Heart right ventricle (tissue), 16 donors: ENCODE results near the gene MUC5AC. TPM values are rescaled to one million over a fixed set of nuclear protein-coding genes. Genes with fewer than 3 reads are reported as not detected.

Experiments
- ATAC-seq, 8 donors: fragments of 200-7000 bp; cut with Tn5 transposase; one replicate each; pipeline ENCODE4 v1.9.1; 2020; ENCODE audit warnings: mild to moderate bottlenecking in 8 of 8, moderate library complexity in 8 of 8, moderate number of reproducible peaks in 1 of 8
- DNase-seq, 2 donors: peaks; one replicate each; pipeline ENCODE4 v3.0.0-alpha.2; 2020
- H3K27ac ChIP-seq, 10 donors: fragments of 200-600 bp; sonication (generic) in 2 of 10; one replicate each; pipeline versions ENCODE4 v1.5.0 to v1.8.0; 2020 to 2022; ENCODE audit warnings: mild to moderate bottlenecking in 3 of 10
- H3K27me3 ChIP-seq, 7 donors: fragments of 200-600 bp; one replicate each; pipeline ENCODE4 v1.8.0; 2021 to 2022; ENCODE audit warnings: mild to moderate bottlenecking in 2 of 7
- H3K36me3 ChIP-seq, 9 donors: fragments of 200-600 bp; sonication (generic) in 1 of 9; one replicate each; pipeline versions ENCODE4 v1.5.0 to v1.8.0; 2020 to 2022; ENCODE audit warnings: mild to moderate bottlenecking in 2 of 9
- H3K4me1 ChIP-seq, 9 donors: fragments of 200-600 bp; sonication (generic) in 1 of 9; one replicate each; pipeline versions ENCODE4 v1.5.0 to v1.8.0; 2020 to 2022; ENCODE audit warnings: mild to moderate bottlenecking in 4 of 9
- H3K4me3 ChIP-seq, 10 donors: fragments of 200-600 bp; sonication (generic) in 2 of 10; one replicate each; pipeline versions ENCODE4 v1.5.0 to v1.8.0; 2020 to 2022; ENCODE audit warnings: mild to moderate bottlenecking in 7 of 10, moderate library complexity in 2 of 10
- H3K9me3 ChIP-seq, 11 donors: fragments of 200-600 bp in 10 of 11; sonication (generic) in 2 of 11; one replicate each; pipeline versions ENCODE4 v1.5.0 to v1.8.0; 2013 to 2022; ENCODE audit warnings: mild to moderate bottlenecking in 2 of 11, control low read depth in 1 of 11, moderate library complexity in 1 of 11
- WGBS, 2 donors: extraction: QIAGEN DNeasy Blood & Tissue Kit; methylation state at CpG; one replicate each; pipeline ENCODE4 v1.1.7; 2013; ENCODE audit warnings: inconsistent platforms in 1 of 2; 5-methylcytosine and 5-hydroxymethylcytosine counted together
- intact Hi-C, 10 donors: fragments of 100-400 bp; cut with DNase I; formaldehyde crosslinking; loops; one replicate each; pipeline versions ENCODE4 v1.11.1 to v1.14.2; 2022
- polyA plus RNA-seq, 2 donors: library from polyadenylated mRNA; stranded (reverse); fragments of 200-250 nt; gene quantifications; one replicate each; pipeline ENCODE4 v1.2.3, GENCODE V29; 2013
- total RNA-seq, 10 donors: library from RNA; stranded (reverse); fragmentation: NEBNext Ultra II Directional in 3 of 10; extraction: Animal tissue kit (Norgen Biotek cat#: 25700) in 3 of 10; gene quantifications; one replicate each; pipeline versions ENCODE4 v1.2.1 to v1.2.4, GENCODE V29; 2021 to 2023
- TF ChIP-seq, protein P1 (sequence below), 9 donors: fragments of 200-600 bp; sonication (generic) in 2 of 9; IDR thresholded peaks; one replicate each; pipeline versions ENCODE4 v1.5.0 to v1.8.0; 2021 to 2022; ENCODE audit warnings: antibody characterized with exemption in 9 of 9, mild to moderate bottlenecking in 5 of 9, moderate library complexity in 1 of 9
- donor health status: Arrhythmogenic right ventricular cardiomyopathy.
- donor health status: ischemic (EF 13 %, LVEDD 7.1; RV severe dilation, severe dysfunction).
- donor health status: healthy with polysubstance abuse.
- donor health status: DM: no; HTN: yes; CAD: no.
- donor health status: DM: no; HTN: no; CAD: no.
- donor health status: ischemic (EF 25% LVEDD 6.9; RV normal size, moderate dysfunction).
- donor health status: ischemic (EF 25% LVEDD 5.7; RV mildly dilated, moderate dysfunction).
- donor health status: healthy.
- donor health status: DM: yes; HTN: yes; CAD: no.
- donor health status: Ischemic cardiomyopathy.
- donor health status: ischemic (EF 35%, LVEDD 5.7; RV mildly dilated, moderate dysfunction).
- donor health status: nonischemic (EF 11% LVEDD 7.7; RV severe dilation, severe dysfunction).
- donor health status: DM: yes; HTN: yes; CAD: no.
- donor health status: PGD.
- donor health status: ischemic (EF 29% LVEDD 5.4; RV normal size, mild dysfunction).
- donor health status: nonischemic (EF 23%, LVEDD 6.1; RV moderate dilation, normal function).

Gene MUC5AC
- total and polyA plus RNA-seq, 12 donors, result not detected

DNA sequence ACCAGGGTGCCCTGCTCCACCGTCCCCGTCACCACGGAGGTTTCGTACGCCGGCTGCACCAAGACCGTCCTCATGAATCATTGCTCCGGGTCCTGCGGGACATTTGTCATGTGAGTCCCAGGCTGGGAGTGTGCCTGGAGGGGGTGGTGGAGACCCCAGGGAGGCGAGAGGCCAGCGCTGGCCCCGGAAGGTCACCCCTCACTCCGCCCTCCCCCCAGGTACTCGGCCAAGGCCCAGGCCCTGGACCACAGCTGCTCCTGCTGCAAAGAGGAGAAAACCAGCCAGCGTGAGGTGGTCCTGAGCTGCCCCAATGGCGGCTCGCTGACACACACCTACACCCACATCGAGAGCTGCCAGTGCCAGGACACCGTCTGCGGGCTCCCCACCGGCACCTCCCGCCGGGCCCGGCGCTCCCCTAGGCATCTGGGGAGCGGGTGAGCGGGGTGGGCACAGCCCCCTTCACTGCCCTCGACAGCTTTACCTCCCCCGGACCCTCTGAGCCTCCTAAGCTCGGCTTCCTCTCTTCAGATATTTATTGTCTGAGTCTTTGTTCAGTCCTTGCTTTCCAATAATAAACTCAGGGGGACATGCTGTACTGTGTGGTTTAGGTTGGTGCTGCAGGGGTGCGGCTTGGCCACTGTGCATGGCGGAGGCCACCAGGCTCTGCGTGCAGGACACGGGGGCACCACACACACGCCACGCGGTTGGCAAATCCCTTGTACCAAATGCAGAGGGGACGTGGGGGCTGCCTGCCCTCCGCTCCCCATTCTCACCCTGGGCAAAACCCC is 47.6 kb upstream of the MUC5AC start:
- TF ChIP-seq, protein P1, sequence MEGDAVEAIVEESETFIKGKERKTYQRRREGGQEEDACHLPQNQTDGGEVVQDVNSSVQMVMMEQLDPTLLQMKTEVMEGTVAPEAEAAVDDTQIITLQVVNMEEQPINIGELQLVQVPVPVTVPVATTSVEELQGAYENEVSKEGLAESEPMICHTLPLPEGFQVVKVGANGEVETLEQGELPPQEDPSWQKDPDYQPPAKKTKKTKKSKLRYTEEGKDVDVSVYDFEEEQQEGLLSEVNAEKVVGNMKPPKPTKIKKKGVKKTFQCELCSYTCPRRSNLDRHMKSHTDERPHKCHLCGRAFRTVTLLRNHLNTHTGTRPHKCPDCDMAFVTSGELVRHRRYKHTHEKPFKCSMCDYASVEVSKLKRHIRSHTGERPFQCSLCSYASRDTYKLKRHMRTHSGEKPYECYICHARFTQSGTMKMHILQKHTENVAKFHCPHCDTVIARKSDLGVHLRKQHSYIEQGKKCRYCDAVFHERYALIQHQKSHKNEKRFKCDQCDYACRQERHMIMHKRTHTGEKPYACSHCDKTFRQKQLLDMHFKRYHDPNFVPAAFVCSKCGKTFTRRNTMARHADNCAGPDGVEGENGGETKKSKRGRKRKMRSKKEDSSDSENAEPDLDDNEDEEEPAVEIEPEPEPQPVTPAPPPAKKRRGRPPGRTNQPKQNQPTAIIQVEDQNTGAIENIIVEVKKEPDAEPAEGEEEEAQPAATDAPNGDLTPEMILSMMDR (IDR thresholded peaks at IDR 0.05), result no peak
- DNase-seq (no peak), ATAC-seq (no peak)
- H3K27ac ChIP-seq, result no peak overlapping the region
- 87 to 88% methylated on average over 38 to 39 of the region's 39 CpGs for WGBS, 2 donors
- no peaks in the 10 kb centered on the region for H3K36me3 ChIP-seq
- H3K27me3 ChIP-seq, result peaks cover 0 to 23% (median 0%) of the 10 kb centered on the region in 7 donors
- no peaks in the 10 kb centered on the region for H3K9me3 ChIP-seq
- no peak overlapping the region for H3K4me3 ChIP-seq
- intact Hi-C loops, result no loop called here
- no peaks in the 10 kb centered on the region for H3K4me1 ChIP-seq

DNA sequence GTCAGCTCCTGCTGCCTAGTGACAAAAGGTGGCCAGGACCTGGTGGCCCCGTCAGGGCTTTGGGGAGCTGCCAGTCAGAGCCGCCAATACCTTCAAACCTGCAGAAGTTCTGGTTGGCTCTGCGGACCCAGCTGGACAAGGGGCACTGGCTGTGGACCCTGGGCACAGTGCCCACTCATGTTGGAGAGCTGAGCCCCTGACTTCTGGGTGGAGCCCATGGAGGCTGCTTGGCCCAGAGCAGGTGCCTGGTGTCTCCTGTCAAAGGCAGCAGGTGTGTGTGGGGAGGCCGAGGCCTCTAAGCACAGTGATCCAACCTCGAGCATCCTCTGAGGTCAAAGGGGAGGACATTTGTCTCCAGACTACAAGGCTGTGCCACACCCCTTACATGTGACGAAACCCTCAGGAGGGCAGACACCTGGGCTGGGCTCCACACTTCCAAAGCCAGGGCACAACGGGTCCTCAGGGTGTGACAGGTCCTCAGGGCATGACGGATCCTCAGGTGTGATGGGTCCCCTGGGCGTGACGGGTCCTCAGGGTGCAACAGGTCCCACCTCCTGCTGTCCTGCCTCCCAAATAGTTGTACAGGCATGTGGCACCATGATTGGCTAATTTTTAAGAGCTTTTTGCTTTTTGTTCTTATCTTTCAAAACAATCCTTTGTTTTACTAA is 46.1 kb upstream of the MUC5AC start:
- no peak overlapping the region for H3K4me3 ChIP-seq
- 79 to 81% methylated on average over 10 of the region's 10 CpGs for WGBS, 2 donors
- TF ChIP-seq, protein P1 (IDR thresholded peaks at IDR 0.05), result no peak
- no peaks in the 10 kb centered on the region for H3K36me3 ChIP-seq
- H3K27ac ChIP-seq, result no peak overlapping the region
- no peak for DNase-seq
- H3K4me1 ChIP-seq, result no peaks in the 10 kb centered on the region
- peaks cover 0 to 23% (median 0%) of the 10 kb centered on the region in 7 donors for H3K27me3 ChIP-seq
- intact Hi-C loops, result no loop called here
- ATAC-seq, result no peak
- no peaks in the 10 kb centered on the region for H3K9me3 ChIP-seq

DNA sequence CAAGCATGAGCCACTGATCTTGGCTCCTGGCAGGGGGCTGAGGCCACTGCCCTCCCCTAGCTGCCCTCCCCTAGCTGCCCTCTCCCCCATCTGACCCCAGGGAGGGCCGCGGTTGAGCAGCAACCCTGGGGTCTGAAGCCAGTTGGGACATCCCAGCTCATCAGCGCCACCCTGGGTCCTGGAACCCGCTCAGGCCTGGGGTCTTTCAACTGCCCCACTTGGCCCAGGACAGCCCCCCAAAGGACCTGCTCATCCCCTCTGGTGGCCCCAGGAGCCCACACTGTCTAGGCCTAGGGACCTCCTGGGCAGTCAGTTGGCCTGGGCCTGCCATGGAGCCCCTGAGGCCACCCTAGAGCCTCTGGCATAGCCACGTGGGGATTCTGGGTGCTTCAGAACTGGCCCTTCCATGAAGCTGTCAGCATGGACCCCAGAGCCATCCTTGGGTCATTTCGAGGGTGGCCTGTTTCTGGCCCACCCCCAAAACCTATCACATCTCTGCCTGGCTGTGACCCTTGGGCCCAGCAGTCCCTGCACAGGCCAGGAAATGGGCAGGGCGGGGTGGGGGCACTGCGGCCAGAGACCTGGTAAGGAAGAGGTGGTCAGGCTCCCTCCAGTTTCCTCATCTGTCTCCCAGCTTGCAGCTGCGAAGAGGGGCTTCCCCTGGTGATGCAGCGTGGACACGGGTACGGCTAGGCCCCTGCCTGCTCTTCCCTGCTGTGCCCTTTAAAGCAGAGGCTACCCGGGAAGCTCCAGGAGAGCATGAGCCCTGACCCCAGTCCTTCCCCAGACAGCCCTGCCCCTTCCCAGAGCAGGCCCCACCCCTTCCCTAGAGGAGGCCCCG is 45.2 kb upstream of the MUC5AC start:
- 88 to 95% methylated on average over 14 of the region's 14 CpGs for WGBS, 2 donors
- TF ChIP-seq, protein P1 (IDR thresholded peaks at IDR 0.05), result no peak
- ATAC-seq (no peak), DNase-seq (no peak)
- intact Hi-C loops, result no loop called here
- H3K27ac ChIP-seq, result no peak overlapping the region
- H3K36me3 ChIP-seq, result no peaks in the 10 kb centered on the region
- H3K4me1 ChIP-seq, result no peaks in the 10 kb centered on the region
- H3K27me3 ChIP-seq, result peaks cover 0 to 17% (median 0%) of the 10 kb centered on the region in 7 donors
- no peak overlapping the region for H3K4me3 ChIP-seq
- no peaks in the 10 kb centered on the region for H3K9me3 ChIP-seq
